T-helper 2 cell (primary cell): ENCODE results near the gene IFNG.
A peak's percentile ranks its signal among the peaks of the same experiment; 100 is the strongest.

Experiments
- DNase-seq, 5 experiments: peaks; one replicate each; pipeline versions ENCODE4 v3.0.0 to v3.0.0-alpha.2; 2012 to 2022

Gene IFNG

GRCh38 chr12:68166317-68166831 lies 6.8 kb upstream of the IFNG start:
- no peak for DNase-seq

- DNase-seq, result peak in 1 of 5 experiments; percentile 9
Measured at GRCh38 chr12:68163560-68164081, 4.1 kb upstream of the IFNG start.

- DNase-seq, result no peak
Measured at GRCh38 chr12:68162374-68162773, 2.8 kb upstream of the IFNG start.

GRCh38 chr12:68158432-68158831 lies 1.1 kb downstream of the IFNG start:
- peak in 2 of 5 experiments; percentile 30 to 71 for DNase-seq

- DNase-seq, result no peak
Measured at GRCh38 chr12:68157380-68157779, 2.2 kb downstream of the IFNG start.

- no peak for DNase-seq
Measured at GRCh38 chr12:68156636-68157035, 2.9 kb downstream of the IFNG start.

GRCh38 chr12:68154779-68155178 lies 4.8 kb downstream of the IFNG start:
- no peak for DNase-seq

GRCh38 chr12:68148261-68148951 lies 11.1 kb downstream of the IFNG start:
- DNase-seq, result no peak

GRCh38 chr12:68140556-68140955 lies 19.0 kb downstream of the IFNG start:
- DNase-seq, result no peak

- no peak for DNase-seq
Measured at GRCh38 chr12:68139941-68140340, 19.6 kb downstream of the IFNG start.

GRCh38 chr12:68139001-68139400 lies 20.5 kb downstream of the IFNG start:
- DNase-seq, result no peak

GRCh38 chr12:68138480-68138879 lies 21.1 kb downstream of the IFNG start:
- no peak for DNase-seq

GRCh38 chr12:68137335-68137830 lies 22.2 kb downstream of the IFNG start:
- peak in 1 of 5 experiments; percentile 49 for DNase-seq

- DNase-seq, result no peak
Measured at GRCh38 chr12:68135520-68135919, 24.0 kb downstream of the IFNG start.

- no peak for DNase-seq
Measured at GRCh38 chr12:68131867-68132414, 27.6 kb downstream of the IFNG start.

- no peak for DNase-seq
Measured at GRCh38 chr12:68129979-68130378, 29.6 kb downstream of the IFNG start.

- DNase-seq, result no peak
Measured at GRCh38 chr12:68122236-68122920, 37.2 kb downstream of the IFNG start.

GRCh38 chr12:68121143-68121542 lies 38.4 kb downstream of the IFNG start:
- DNase-seq, result peak in 1 of 5 experiments; percentile 77

GRCh38 chr12:68119724-68120211 lies 39.8 kb downstream of the IFNG start:
- DNase-seq, result peak in 3 of 5 experiments; percentile 26 to 98 (median 54)

- peak in 1 of 5 experiments; percentile 95 for DNase-seq
Measured at GRCh38 chr12:68119250-68119649, 40.3 kb downstream of the IFNG start.

- peak in 1 of 5 experiments; percentile 61 for DNase-seq
Measured at GRCh38 chr12:68118096-68118755, 41.3 kb downstream of the IFNG start.

- peak in 1 of 5 experiments; percentile 30 for DNase-seq
Measured at GRCh38 chr12:68117661-68118060, 41.9 kb downstream of the IFNG start.

GRCh38 chr12:68115281-68115680 lies 44.3 kb downstream of the IFNG start:
- no peak for DNase-seq
